Muscle layer of colon (tissue), 2 donors: Measurements from ENCODE around the gene COL25A1.
"Not testable (repeated sequence)": the region's sequence is repeated elsewhere in the genome, so short reads cannot be mapped to it uniquely, and the experiment has no call there.

ENCODE experiments used
- H3K27ac ChIP-seq: one replicate; pipeline ENCODE4 v1.7.0; 2013; ENCODE audit warnings: low read depth, mild to moderate bottlenecking, low read length, moderate library complexity
- H3K27me3 ChIP-seq, 2 donors: one replicate each; pipeline ENCODE4 v1.7.0; 2013; ENCODE audit warnings: low read length in 2 of 2, mild to moderate bottlenecking in 2 of 2; ENCODE audit not compliant: insufficient read depth in 2 of 2, control insufficient read depth in 1 of 2
- H3K36me3 ChIP-seq: one replicate; pipeline ENCODE4 v1.7.0; 2013; ENCODE audit warnings: mild to moderate bottlenecking, low read length; ENCODE audit not compliant: insufficient read depth
- H3K4me1 ChIP-seq: one replicate; pipeline ENCODE4 v1.7.0; 2013; ENCODE audit warnings: mild to moderate bottlenecking, low read length; ENCODE audit not compliant: insufficient read depth
- H3K4me3 ChIP-seq, 2 donors: one replicate each; pipeline ENCODE4 v1.7.0; 2013; ENCODE audit warnings: low read length in 2 of 2, low read depth in 1 of 2, mild to moderate bottlenecking in 1 of 2, moderate library complexity in 1 of 2
- H3K9ac ChIP-seq: one replicate; pipeline ENCODE4 v1.7.0; 2013; ENCODE audit warnings: low read length
- H3K9me3 ChIP-seq: one replicate; pipeline ENCODE4 v1.7.0; 2013; ENCODE audit warnings: mild to moderate bottlenecking, low read length
- donor health status: abdominal sarcoma.
- donor health status: Adenocarcinoma of cecum.

Gene COL25A1

DNA sequence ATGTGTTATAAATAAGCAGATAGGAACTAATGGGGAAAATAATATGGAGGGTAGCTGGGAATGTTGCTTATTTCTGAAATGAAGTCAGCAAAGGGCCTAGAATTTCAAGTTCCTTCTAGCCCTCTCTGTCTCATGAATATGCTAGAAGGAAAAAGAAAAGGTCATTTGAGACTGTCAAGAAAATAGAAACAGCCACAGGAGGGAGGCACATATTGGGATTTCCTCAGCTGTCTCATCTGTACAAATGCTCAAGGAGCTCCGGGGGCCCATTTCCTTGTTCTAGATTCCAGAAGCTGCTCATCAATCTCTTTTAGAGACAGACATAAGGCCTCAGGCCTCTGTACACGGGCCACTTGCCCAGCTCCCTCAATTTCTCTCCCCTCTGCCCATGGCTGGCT lies 412.0 kb downstream of the COL25A1 start:
- no peak overlapping the region for H3K9ac ChIP-seq
- no peaks in the 10 kb centered on the region for H3K4me1 ChIP-seq
- no peak overlapping the region for H3K27ac ChIP-seq
- no peaks in the 10 kb centered on the region for H3K36me3 ChIP-seq
- H3K27me3 ChIP-seq: no peaks in the 10 kb centered on the region
- no peak overlapping the region for H3K4me3 ChIP-seq
- H3K9me3 ChIP-seq: no peaks in the 10 kb centered on the region

GRCh38 chr4:108889696-108890483 lies 412.6 kb downstream of the COL25A1 start:
- no peak overlapping the region for H3K27ac ChIP-seq
- H3K9me3 ChIP-seq: no peaks in the 10 kb centered on the region
- H3K4me1 ChIP-seq: no peaks in the 10 kb centered on the region
- H3K36me3 ChIP-seq: no peaks in the 10 kb centered on the region
- H3K27me3 ChIP-seq: no peaks in the 10 kb centered on the region
- no peak overlapping the region for H3K4me3 ChIP-seq
- H3K9ac ChIP-seq: no peak overlapping the region

GRCh38 chr4:108888769-108889168 lies 413.7 kb downstream of the COL25A1 start:
- Histone ChIP-seq H3K4me1 (no peaks in the 10 kb centered on the region), H3K36me3 (no peaks in the 10 kb centered on the region), H3K27me3 (no peaks in the 10 kb centered on the region), H3K4me3 (no peak overlapping the region), H3K27ac (no peak overlapping the region), H3K9ac (no peak overlapping the region), H3K9me3 (no peaks in the 10 kb centered on the region)

DNA sequence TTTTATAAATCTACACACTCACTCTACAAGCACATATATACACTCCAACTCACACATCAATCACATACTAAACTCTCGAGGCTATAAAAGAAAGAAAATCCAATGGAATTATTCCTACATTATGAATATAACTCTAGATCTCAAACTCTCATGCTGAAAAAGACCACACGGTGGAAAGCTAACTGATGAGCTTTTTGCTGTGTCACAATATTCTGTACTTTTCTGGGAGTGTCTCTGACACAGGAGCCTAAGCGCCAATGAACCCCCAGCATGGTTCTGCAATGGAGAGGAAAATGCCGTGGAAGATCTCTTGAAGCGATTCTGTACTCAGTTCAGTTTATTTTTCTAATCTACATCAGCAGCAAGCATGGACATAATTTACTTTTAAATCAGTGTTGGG lies 415.4 kb downstream of the COL25A1 start:
- Histone ChIP-seq H3K36me3 (no peaks in the 10 kb centered on the region), H3K9me3 (no peaks in the 10 kb centered on the region), H3K27me3 (no peaks in the 10 kb centered on the region), H3K27ac (no peak overlapping the region), H3K4me3 (no peak overlapping the region), H3K4me1 (no peaks in the 10 kb centered on the region), H3K9ac (no peak overlapping the region)

DNA sequence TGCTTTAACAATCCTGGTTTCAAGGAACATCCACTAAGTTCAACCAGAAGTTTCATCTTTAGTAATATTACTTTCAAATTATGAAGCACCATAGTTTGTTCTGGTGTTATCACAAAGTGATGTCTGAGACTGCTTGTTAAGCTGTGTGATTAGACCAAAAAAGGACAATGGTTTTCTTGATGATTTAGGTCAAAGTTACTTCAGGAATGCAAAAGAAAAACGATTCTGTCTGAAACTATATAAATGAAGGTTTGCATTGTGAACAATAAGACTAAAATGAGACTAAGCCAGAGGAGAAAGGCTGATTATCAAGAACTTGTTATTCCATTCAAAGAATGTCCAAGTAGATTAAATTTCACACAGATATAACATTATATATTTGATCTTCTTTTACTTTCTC lies 417.2 kb downstream of the COL25A1 start:
- H3K9me3 ChIP-seq: no peaks in the 10 kb centered on the region
- H3K27ac ChIP-seq: no peak overlapping the region
- no peaks in the 10 kb centered on the region for H3K36me3 ChIP-seq
- no peaks in the 10 kb centered on the region for H3K4me1 ChIP-seq
- H3K4me3 ChIP-seq: no peak overlapping the region
- no peaks in the 10 kb centered on the region for H3K27me3 ChIP-seq
- H3K9ac ChIP-seq: no peak overlapping the region

- Histone ChIP-seq H3K4me3 (no peak overlapping the region), H3K27me3 (no peaks in the 10 kb centered on the region), H3K4me1 (no peaks in the 10 kb centered on the region), H3K27ac (no peak overlapping the region), H3K36me3 (no peaks in the 10 kb centered on the region), H3K9ac (no peak overlapping the region), H3K9me3 (no peaks in the 10 kb centered on the region)
These were observed 417.9 kb downstream of the COL25A1 start for GRCh38 chr4:108884596-108884995.

GRCh38 chr4:108881986-108882385 lies 420.5 kb downstream of the COL25A1 start:
- Histone ChIP-seq H3K9me3 (no peaks in the 10 kb centered on the region), H3K27ac (no peak overlapping the region), H3K4me3 (no peak overlapping the region), H3K4me1 (no peaks in the 10 kb centered on the region), H3K27me3 (no peaks in the 10 kb centered on the region), H3K9ac (no peak overlapping the region), H3K36me3 (no peaks in the 10 kb centered on the region)

DNA sequence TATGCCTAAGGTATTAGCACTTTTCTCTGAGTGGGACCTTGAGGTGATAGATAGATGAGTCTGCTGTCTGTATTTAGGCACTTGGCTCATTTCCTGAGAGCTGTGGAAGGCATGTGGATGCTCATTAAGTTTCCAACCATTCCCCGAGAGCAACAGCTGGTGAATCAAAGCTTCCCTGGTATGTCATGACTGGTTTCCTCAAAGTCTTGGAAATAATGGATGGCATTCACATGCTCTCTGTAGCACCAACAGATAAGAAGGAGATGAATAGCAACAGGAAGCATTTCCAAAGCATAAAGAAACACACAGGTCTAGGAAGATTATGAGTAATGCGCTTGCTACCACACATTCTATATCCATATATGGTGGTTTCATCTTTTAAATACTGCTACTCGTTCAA lies 421.3 kb downstream of the COL25A1 start:
- Histone ChIP-seq H3K4me3 (no peak overlapping the region), H3K27me3 (no peaks in the 10 kb centered on the region), H3K36me3 (no peaks in the 10 kb centered on the region), H3K9me3 (no peaks in the 10 kb centered on the region), H3K4me1 (no peaks in the 10 kb centered on the region), H3K27ac (no peak overlapping the region), H3K9ac (no peak overlapping the region)

DNA sequence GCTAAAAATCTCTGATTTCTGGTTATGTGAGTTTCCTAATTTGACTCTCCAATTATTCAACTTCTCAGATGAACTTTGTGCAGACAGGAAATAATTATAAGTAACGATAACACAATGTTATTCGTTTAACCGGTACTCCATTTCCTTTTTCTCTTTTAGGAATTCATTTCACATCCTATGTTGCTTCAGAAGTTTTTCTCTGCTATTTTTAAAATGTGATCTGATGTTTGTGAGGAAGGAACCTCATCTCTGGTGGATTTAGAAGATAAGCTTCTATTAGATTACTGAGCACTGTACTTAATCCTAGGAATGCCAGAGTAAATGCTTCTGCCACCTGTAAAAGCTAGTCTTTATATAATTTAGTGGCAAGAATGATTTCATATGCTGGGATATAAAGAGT lies 423.7 kb downstream of the COL25A1 start:
- Histone ChIP-seq H3K36me3 (no peaks in the 10 kb centered on the region), H3K4me1 (no peaks in the 10 kb centered on the region)

GRCh38 chr4:108877821-108878220 lies 424.6 kb downstream of the COL25A1 start:
- Histone ChIP-seq H3K9ac (no peak overlapping the region), H3K4me1 (no peaks in the 10 kb centered on the region), H3K4me3 (no peak overlapping the region), H3K9me3 (no peaks in the 10 kb centered on the region), H3K27me3 (no peaks in the 10 kb centered on the region), H3K27ac (no peak overlapping the region), H3K36me3 (no peaks in the 10 kb centered on the region)

More for the DNA sequence above, 423.7 kb downstream of the COL25A1 start:
- H3K27me3 ChIP-seq: no peaks in the 10 kb centered on the region
- H3K9ac ChIP-seq: no peak overlapping the region
- no peak overlapping the region for H3K27ac ChIP-seq
- no peak overlapping the region for H3K4me3 ChIP-seq
- H3K9me3 ChIP-seq: no peaks in the 10 kb centered on the region

DNA sequence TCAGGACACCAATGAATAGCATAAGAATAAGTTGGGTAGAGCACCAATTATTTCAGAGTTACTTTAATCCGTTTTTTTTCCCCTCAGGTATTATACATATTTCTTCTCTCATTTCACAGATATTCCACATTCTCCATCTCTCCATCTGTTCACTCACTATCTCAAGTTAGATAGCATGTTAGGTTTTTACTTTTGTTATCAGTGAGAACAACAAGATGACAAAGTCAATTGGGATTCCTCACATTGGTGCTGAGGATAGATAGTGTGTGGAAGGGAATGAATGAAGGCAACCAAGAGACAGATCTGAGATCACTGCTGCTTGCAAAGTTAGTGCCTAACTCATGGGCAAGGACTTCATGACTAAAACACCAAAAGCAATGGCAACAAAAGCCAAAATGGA lies 427.7 kb downstream of the COL25A1 start:
- Histone ChIP-seq H3K4me1 (no peaks in the 10 kb centered on the region), H3K27me3 (no peaks in the 10 kb centered on the region), H3K9me3 (no peaks in the 10 kb centered on the region), H3K9ac (no peak overlapping the region), H3K36me3 (no peaks in the 10 kb centered on the region), H3K27ac (no peak overlapping the region), H3K4me3 (no peak overlapping the region)

DNA sequence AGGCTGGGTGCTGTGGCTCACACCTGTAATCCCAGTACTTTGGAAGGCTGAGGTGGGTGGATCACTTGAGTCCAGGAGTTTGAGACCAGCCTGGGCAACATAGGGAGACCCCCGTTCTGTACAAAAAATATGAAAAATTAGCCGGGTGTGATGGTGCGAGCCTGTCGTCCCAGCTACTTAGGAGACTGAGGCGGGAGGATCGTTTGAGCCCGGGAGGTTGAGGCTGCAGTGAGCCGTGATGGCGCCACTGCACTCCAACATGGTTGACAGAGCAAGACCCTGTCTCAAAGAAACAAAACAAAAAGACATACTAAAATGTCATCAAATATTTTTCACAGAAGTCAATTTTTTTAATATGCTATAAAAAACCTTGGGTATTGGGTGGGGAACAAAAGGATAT lies 432.5 kb downstream of the COL25A1 start:
- not testable (repeated sequence) for H3K27ac ChIP-seq, H3K9ac ChIP-seq, H3K36me3 ChIP-seq, H3K4me1 ChIP-seq, H3K9me3 ChIP-seq, H3K4me3 ChIP-seq, H3K27me3 ChIP-seq
